Neural progenitor cell (in vitro differentiated cells): Measurements from ENCODE around the gene LIN28B. TPM values are rescaled to one million over a fixed set of nuclear protein-coding genes. Genes with fewer than 3 reads are reported as not detected.
"Not testable (repeated sequence)": the region's sequence is repeated elsewhere in the genome, so short reads cannot be mapped to it uniquely, and the experiment has no call there.

Experiments
- DNase-seq: peaks from one replicate; pipeline ENCODE4 v3.0.0-alpha.2; 2016; ENCODE audit warnings: low spot score
- H2AFZ ChIP-seq: fragments of 200-600 bp; sonication (generic); replicated peaks from 2 replicates; pipeline ENCODE4 v1.6.1; 2016; ENCODE audit warnings: antibody characterized with exemption
- H3F3A ChIP-seq: fragments of 200-600 bp; sonication (generic); 2 replicates; pipeline ENCODE4 v1.6.1; 2016; ENCODE audit warnings: antibody characterized with exemption, low read depth
- H3K27ac ChIP-seq: fragments of 200-600 bp; sonication (generic); 2 replicates; pipeline ENCODE4 v1.5.1; 2016; ENCODE audit warnings: mild to moderate bottlenecking
- H3K27me3 ChIP-seq: fragments of 200-600 bp; sonication (generic); 2 replicates; pipeline ENCODE4 v1.6.1; 2016; ENCODE audit warnings: mild to moderate bottlenecking, moderate library complexity
- H3K36me3 ChIP-seq: fragments of 200-600 bp; sonication (generic); 2 replicates; pipeline ENCODE4 v1.5.1; 2016
- H3K4me1 ChIP-seq: fragments of 200-600 bp; sonication (generic); 2 replicates; pipeline ENCODE4 v1.6.1; 2016; ENCODE audit warnings: mixed run types
- H3K4me2 ChIP-seq: fragments of 200-600 bp; sonication (generic); 2 replicates; pipeline ENCODE4 v1.6.1; 2016
- H3K4me3 ChIP-seq: fragments of 200-600 bp; sonication (generic); 2 replicates; pipeline ENCODE4 v1.5.1; 2016
- H3K79me2 ChIP-seq: fragments of 200-600 bp; sonication (generic); 2 replicates; pipeline ENCODE4 v1.6.1; 2016; ENCODE audit warnings: low read depth
- H3K9ac ChIP-seq: fragments of 200-600 bp; sonication (generic); 2 replicates; pipeline ENCODE4 v1.6.1; 2016
- H3K9me3 ChIP-seq: fragments of 200-600 bp; sonication (generic); 2 replicates; pipeline ENCODE4 v1.5.1; 2016; ENCODE audit warnings: low read depth
- H4K20me1 ChIP-seq: fragments of 200-600 bp; sonication (generic); 2 replicates; pipeline ENCODE4 v1.6.1; 2016; ENCODE audit warnings: low read depth
- H3K27ac Mint-ChIP-seq: 3 replicates; pipeline ENCODE4 v1.8.0; 2021; ENCODE audit warnings: mixed read lengths
- H3K27me3 Mint-ChIP-seq: 2 replicates; pipeline ENCODE4 v1.8.0; 2022; ENCODE audit warnings: low read depth, mild to moderate bottlenecking, inconsistent platforms, moderate library complexity, mixed read lengths; ENCODE audit not compliant: insufficient read depth
- H3K36me3 Mint-ChIP-seq: 3 replicates; pipeline ENCODE4 v1.8.0; 2021; ENCODE audit warnings: mixed read lengths
- H3K4me1 Mint-ChIP-seq: 3 replicates; pipeline ENCODE4 v1.8.0; 2021; ENCODE audit warnings: mixed read lengths
- H3K4me3 Mint-ChIP-seq: 3 replicates; pipeline ENCODE4 v1.8.0; 2021; ENCODE audit warnings: mild to moderate bottlenecking, moderate library complexity, mixed read lengths
- H3K9me3 Mint-ChIP-seq: 3 replicates; pipeline ENCODE4 v1.8.0; 2020; ENCODE audit warnings: mixed read lengths
- EZH2 ChIP-seq: fragments of 200-600 bp; sonication (generic); IDR thresholded peaks from 2 replicates; pipeline ENCODE4 v1.6.1; 2017; ENCODE audit warnings: antibody characterized with exemption, mild to moderate bottlenecking, moderate library complexity
- EZH2phosphoT487 ChIP-seq: fragments of 200-600 bp; sonication (generic); IDR thresholded peaks from 2 replicates; pipeline ENCODE4 v1.6.1; 2017; ENCODE audit warnings: antibody characterized with exemption
- total RNA-seq: library from RNA; depleted of rRNA; stranded (reverse); fragments of >200 nt; gene quantifications from 2 replicates; pipeline ENCODE4 v1.2.3, GENCODE V29; 2015; ENCODE audit warnings: low replicate concordance
- TF ChIP-seq, protein P1 (sequence below): fragments of 200-600 bp; sonication (generic); IDR thresholded peaks from 2 replicates; pipeline ENCODE4 v1.5.1; 2017; ENCODE audit warnings: antibody characterized with exemption, mild to moderate bottlenecking

LIN28B gene
- total RNA-seq, 1 donor from 2014 or later = 165 TPM

GRCh38 chr6:105005451-105005850 lies 48.5 kb downstream of the LIN28B start:
- H3K79me2 ChIP-seq = peaks cover 98% of the 10 kb centered on the region
- peaks cover 8% of the 10 kb centered on the region for H3K4me1 Mint-ChIP-seq
- no peak overlapping the region for H3K27ac Mint-ChIP-seq
- no peak overlapping the region for H3K4me3 ChIP-seq
- H3K36me3 ChIP-seq = peaks cover 11% of the 10 kb centered on the region
- H3K9ac ChIP-seq = no peak overlapping the region
- no peaks in the 10 kb centered on the region for H3K9me3 ChIP-seq
- peaks cover 53% of the 10 kb centered on the region for H3K36me3 Mint-ChIP-seq
- H3K27me3 Mint-ChIP-seq = no peaks in the 10 kb centered on the region
- H3K27me3 ChIP-seq = no peaks in the 10 kb centered on the region
- H2AFZ ChIP-seq = no peak overlapping the region
- peak overlapping the region; percentile 31 for H3K27ac ChIP-seq
- peaks cover 19% of the 10 kb centered on the region for H3K9me3 Mint-ChIP-seq
- no peaks in the 10 kb centered on the region for H4K20me1 ChIP-seq
- H3K4me3 Mint-ChIP-seq = no peak overlapping the region
- peaks cover 6% of the 10 kb centered on the region for H3K4me1 ChIP-seq
- no peak for DNase-seq
- no peaks in the 10 kb centered on the region for H3F3A ChIP-seq
- TF ChIP-seq, protein P1, sequence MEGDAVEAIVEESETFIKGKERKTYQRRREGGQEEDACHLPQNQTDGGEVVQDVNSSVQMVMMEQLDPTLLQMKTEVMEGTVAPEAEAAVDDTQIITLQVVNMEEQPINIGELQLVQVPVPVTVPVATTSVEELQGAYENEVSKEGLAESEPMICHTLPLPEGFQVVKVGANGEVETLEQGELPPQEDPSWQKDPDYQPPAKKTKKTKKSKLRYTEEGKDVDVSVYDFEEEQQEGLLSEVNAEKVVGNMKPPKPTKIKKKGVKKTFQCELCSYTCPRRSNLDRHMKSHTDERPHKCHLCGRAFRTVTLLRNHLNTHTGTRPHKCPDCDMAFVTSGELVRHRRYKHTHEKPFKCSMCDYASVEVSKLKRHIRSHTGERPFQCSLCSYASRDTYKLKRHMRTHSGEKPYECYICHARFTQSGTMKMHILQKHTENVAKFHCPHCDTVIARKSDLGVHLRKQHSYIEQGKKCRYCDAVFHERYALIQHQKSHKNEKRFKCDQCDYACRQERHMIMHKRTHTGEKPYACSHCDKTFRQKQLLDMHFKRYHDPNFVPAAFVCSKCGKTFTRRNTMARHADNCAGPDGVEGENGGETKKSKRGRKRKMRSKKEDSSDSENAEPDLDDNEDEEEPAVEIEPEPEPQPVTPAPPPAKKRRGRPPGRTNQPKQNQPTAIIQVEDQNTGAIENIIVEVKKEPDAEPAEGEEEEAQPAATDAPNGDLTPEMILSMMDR = no peak
- TF ChIP-seq EZH2phosphoT487 (no peak), EZH2 (no peak)
- no peak overlapping the region for H3K4me2 ChIP-seq

DNA sequence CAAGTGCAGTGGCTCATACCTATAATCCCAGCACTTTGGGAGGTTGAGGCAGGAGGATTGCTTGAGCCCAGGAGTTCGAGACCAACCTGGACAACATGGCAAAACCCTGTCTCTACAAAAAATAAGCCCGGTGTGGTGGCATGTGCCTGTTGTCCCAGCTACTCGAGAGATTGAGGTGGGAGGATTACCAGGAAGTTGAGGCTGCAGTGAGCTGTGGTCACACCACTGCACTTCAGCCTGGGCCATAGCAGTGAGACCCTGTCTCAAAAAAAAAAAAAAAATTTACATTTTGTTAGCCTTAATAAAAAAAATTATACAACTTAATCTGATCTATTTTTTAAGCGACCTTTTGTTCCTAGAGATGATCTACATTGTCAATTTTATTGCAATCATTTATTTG lies 56.6 kb downstream of the LIN28B start:
- H3K36me3 Mint-ChIP-seq = peaks cover 15% of the 10 kb centered on the region
- not testable (repeated sequence) for H3F3A ChIP-seq, H3K9me3 Mint-ChIP-seq, H3K9me3 ChIP-seq, DNase-seq, H3K9ac ChIP-seq, H3K27me3 ChIP-seq, H3K36me3 ChIP-seq, H3K4me3 Mint-ChIP-seq, H3K4me3 ChIP-seq, H3K4me2 ChIP-seq, H3K27me3 Mint-ChIP-seq, H3K27ac Mint-ChIP-seq, H3K4me1 ChIP-seq, H3K4me1 Mint-ChIP-seq, H3K27ac ChIP-seq, H2AFZ ChIP-seq
- Histone ChIP-seq H4K20me1 (peaks cover 23% of the 10 kb centered on the region), H3K79me2 (peaks cover 100% of the 10 kb centered on the region)

GRCh38 chr6:105014448-105014847 lies 57.5 kb downstream of the LIN28B start:
- Histone ChIP-seq H3K36me3 (peaks cover 6% of the 10 kb centered on the region), H2AFZ (no peak overlapping the region), H3K4me2 (no peak overlapping the region), H3K27ac (no peak overlapping the region), H3K4me1 (no peaks in the 10 kb centered on the region), H3K9ac (no peak overlapping the region), H3K4me3 (no peak overlapping the region), H4K20me1 (peaks cover 28% of the 10 kb centered on the region), H3K9me3 (no peaks in the 10 kb centered on the region), H3F3A (peaks cover 4% of the 10 kb centered on the region), H3K27me3 (no peaks in the 10 kb centered on the region), H3K79me2 (peaks cover 100% of the 10 kb centered on the region)
- no peak overlapping the region for H3K4me3 Mint-ChIP-seq
- no peaks in the 10 kb centered on the region for H3K27me3 Mint-ChIP-seq
- peaks cover 8% of the 10 kb centered on the region for H3K4me1 Mint-ChIP-seq
- no peak overlapping the region for H3K27ac Mint-ChIP-seq
- no peaks in the 10 kb centered on the region for H3K9me3 Mint-ChIP-seq
- no peak for DNase-seq
- peaks cover 21% of the 10 kb centered on the region for H3K36me3 Mint-ChIP-seq
- TF ChIP-seq, protein P1 = no peak
- TF ChIP-seq EZH2phosphoT487 (no peak), EZH2 (no peak)

DNA sequence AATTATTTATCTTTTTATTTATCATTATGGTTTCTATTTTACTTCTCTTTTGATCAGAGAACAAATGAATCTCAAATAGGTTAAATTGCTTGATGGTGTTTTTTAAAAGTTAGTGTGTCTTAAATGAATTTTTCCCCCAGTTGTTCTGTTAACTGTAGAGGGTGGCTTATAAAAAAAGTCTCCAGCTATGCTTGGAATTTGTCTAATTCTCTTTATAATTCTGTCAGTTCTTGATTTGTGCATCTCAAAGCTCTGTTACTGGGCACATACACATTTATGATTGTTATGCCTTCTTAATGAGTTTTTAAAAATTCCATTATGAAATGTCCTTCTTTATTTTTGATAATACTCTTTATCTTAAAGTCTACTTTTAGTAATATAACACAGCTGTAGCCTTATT lies 58.0 kb downstream of the LIN28B start:
- no peak overlapping the region for H3K4me3 ChIP-seq
- no peak for DNase-seq
- no peak overlapping the region for H3K4me2 ChIP-seq

More for the DNA sequence above, 58.0 kb downstream of the LIN28B start:
- H3K4me3 Mint-ChIP-seq = no peak overlapping the region
- Histone ChIP-seq H3K9me3 (no peaks in the 10 kb centered on the region), H3K9ac (no peak overlapping the region), H3K36me3 (peaks cover 6% of the 10 kb centered on the region), H3K79me2 (peaks cover 100% of the 10 kb centered on the region), H3K27me3 (no peaks in the 10 kb centered on the region), H3F3A (peaks cover 6% of the 10 kb centered on the region), H3K27ac (no peak overlapping the region), H3K4me1 (no peaks in the 10 kb centered on the region), H2AFZ (no peak overlapping the region), H4K20me1 (peaks cover 30% of the 10 kb centered on the region)
- H3K36me3 Mint-ChIP-seq = peaks cover 23% of the 10 kb centered on the region
- H3K4me1 Mint-ChIP-seq = peaks cover 8% of the 10 kb centered on the region
- no peaks in the 10 kb centered on the region for H3K27me3 Mint-ChIP-seq
- no peak overlapping the region for H3K27ac Mint-ChIP-seq
- TF ChIP-seq, protein P1 = no peak
- TF ChIP-seq EZH2 (no peak), EZH2phosphoT487 (no peak)
- H3K9me3 Mint-ChIP-seq = no peaks in the 10 kb centered on the region
